Measurements from ENCODE around the gene HMMR.

HMMR gene

DNA sequence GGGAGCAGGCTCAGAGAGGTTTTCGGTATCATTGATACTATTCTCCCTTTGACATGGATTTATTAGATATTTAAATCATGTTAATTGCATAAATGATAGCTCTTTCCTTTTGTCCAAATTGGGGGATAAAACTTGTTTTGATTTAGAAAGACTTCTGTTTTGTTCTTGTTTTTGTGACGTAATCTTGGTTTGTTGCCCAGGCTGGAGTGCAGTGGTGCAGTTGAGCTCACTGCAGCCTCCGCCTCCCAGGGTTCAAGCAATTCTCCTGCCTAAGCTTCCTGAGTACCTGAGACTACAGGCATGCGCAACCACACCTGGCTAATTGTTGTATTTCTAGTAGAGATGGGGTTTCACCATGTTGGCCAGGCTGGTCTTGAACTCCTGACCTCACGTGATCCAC lies 52.1 kb downstream of the HMMR start:
- H3K4me3 ChIP-seq (ENCODE audit: low read depth, low read length): no peak overlapping the region
- no peak for DNase-seq (ENCODE audit: low read depth)
- TF ChIP-seq, protein P1, sequence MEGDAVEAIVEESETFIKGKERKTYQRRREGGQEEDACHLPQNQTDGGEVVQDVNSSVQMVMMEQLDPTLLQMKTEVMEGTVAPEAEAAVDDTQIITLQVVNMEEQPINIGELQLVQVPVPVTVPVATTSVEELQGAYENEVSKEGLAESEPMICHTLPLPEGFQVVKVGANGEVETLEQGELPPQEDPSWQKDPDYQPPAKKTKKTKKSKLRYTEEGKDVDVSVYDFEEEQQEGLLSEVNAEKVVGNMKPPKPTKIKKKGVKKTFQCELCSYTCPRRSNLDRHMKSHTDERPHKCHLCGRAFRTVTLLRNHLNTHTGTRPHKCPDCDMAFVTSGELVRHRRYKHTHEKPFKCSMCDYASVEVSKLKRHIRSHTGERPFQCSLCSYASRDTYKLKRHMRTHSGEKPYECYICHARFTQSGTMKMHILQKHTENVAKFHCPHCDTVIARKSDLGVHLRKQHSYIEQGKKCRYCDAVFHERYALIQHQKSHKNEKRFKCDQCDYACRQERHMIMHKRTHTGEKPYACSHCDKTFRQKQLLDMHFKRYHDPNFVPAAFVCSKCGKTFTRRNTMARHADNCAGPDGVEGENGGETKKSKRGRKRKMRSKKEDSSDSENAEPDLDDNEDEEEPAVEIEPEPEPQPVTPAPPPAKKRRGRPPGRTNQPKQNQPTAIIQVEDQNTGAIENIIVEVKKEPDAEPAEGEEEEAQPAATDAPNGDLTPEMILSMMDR (IDR thresholded peaks at IDR 0.05; ENCODE audit: low read depth, low read length, missing control alignments): no peak

DNA sequence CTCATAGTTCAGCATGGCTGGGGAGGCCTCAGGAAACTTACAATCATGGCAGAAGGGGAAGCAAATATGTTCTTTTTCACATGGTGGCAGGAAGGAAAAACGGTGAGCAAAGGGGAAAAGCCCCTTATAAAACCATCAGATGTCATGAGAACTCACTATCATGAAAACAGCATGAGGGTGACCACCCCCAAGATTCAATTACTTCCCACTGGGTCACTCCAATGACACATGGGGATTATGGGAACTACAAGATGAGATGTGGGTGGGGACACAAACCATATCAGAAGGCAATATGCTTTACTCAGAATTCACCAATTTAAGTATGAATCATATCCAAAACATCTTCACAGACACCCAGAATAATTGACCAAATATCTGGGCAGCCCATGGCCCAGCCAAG lies 64.7 kb downstream of the HMMR start:
- H3K4me3 ChIP-seq (ENCODE audit: low read depth, low read length): no peak overlapping the region
- DNase-seq (ENCODE audit: low read depth): no peak
- TF ChIP-seq, protein P1 (IDR thresholded peaks at IDR 0.05; ENCODE audit: low read depth, low read length, missing control alignments): no peak

DNA sequence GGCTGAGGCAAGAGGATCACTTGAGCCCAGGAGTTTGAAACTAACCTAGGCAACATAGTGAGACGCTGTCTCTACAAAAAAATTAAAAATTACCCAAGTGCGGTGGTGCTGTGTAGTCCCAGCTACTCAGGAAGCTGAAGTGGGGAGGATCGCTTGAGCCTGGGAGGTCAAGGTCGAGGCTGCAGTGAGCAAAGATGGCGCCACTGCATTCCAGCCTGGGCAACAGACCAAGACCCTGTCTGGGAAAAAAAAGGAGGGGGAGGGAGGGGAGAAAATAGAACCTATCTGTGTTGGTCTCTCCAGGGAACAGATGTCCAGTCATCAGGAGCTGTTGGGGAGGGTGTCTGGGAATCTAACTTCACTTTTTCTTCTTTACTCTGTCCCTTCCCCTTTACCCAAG lies 69.3 kb downstream of the HMMR start:
- no peak overlapping the region for H3K4me3 ChIP-seq (ENCODE audit: low read depth, low read length)
- TF ChIP-seq, protein P1 (IDR thresholded peaks at IDR 0.05; ENCODE audit: low read depth, low read length, missing control alignments): no peak
- DNase-seq (ENCODE audit: low read depth): no peak

DNA sequence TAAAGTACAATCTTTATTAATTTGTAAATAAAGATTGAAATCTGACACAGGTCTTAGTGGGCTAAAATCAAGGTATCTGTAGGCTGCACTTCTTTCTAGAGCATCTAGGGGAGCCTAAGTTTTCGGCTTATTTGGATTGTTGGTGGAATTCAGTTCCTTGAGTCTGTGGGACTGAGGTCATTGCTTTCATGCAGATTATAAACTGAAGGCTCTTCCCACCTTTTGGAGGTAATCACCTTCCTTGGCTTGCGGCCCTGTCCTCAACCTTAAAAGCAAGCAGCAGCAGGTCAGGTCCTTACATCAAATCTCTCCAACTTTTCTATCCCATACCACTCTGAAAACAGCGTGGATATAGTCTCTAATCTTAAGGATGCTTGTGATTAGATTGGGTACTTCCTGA lies 70.8 kb downstream of the HMMR start:
- H3K4me3 ChIP-seq (ENCODE audit: low read depth, low read length): no peak overlapping the region
- TF ChIP-seq, protein P1 (IDR thresholded peaks at IDR 0.05; ENCODE audit: low read depth, low read length, missing control alignments): no peak
- DNase-seq (ENCODE audit: low read depth): no peak

DNA sequence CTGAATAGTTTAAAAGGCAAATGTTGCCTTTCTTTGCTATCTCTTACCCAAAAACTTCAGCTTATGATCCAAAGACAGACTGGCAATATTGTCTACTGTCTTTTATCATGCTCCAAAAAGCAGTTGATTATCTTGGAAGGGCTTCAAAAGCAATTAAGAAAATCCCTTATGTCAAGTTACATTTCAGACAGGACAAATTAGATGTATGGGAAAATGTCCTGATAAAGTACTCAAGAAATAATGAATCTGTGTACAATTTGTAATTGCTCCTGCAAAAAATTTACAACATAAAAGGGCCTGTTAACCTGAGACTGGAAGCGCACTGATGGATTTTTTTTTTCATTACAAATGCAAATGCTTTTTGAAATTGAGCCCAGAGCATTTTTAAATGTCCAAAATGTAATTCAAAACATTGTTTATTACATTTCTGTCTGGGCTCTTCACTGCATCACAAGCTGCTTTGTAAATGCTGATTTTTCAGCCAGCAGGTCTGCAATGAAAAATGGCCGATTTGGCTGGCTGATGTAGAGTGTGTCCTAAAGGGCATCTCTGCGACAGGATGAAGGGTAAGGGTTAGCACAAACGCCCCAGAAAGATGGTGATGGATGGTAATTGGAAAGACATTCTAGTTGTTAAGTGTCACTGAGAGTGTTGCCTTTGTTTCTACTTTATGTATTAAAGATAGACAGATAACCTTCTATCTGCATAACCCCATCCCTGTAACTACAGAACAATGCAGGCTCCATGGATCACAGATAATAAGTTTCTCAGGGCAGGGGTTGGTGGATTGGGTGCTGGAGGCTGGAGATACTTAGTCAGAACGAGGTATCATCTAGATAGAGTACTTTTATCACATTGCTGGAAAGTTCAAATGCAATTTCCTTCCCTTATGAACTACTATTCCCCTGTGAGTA lies 72.0 kb downstream of the HMMR start:
- no peak overlapping the region for H3K4me3 ChIP-seq (ENCODE audit: low read depth, low read length)
- DNase-seq (ENCODE audit: low read depth): no peak
- TF ChIP-seq, protein P1 (IDR thresholded peaks at IDR 0.05; ENCODE audit: low read depth, low read length, missing control alignments): no peak

DNA sequence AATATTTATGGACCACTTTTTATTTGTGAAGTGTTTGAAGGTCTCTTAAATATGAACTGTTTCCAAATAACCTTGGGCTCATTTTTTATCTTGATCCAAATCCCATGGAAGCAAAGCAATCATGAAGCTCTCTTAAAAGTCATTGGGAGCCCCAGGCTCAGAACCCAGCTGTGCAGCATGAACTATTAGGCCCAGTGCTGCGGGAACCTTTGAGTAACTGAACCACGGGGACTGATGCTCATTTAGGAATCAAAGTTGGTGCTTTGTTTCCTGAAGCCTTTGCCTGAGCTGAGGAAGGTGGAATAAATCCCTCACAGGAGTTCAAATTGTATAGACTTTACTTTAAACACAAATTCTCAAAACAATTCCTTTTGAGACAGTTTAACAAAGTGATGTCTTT lies 72.8 kb downstream of the HMMR start:
- H3K4me3 ChIP-seq (ENCODE audit: low read depth, low read length): no peak overlapping the region
- TF ChIP-seq, protein P1 (IDR thresholded peaks at IDR 0.05; ENCODE audit: low read depth, low read length, missing control alignments): no peak
- DNase-seq (ENCODE audit: low read depth): no peak
